Mesenchymal stem cell (in vitro differentiated cells and primary cell): Measurements from ENCODE around the gene KCNH3.

Experiments used
- DNase-seq: peaks from one replicate; pipeline ENCODE4 v3.0.0-alpha.2; 2013
- H2AFZ ChIP-seq: one replicate; pipeline ENCODE4 v1.6.1; 2013; ENCODE audit warnings: low read depth, mild to moderate bottlenecking, control low read depth, inconsistent platforms, low read length, moderate library complexity
- H2AK5ac ChIP-seq: 2 replicates; pipeline ENCODE4 v1.6.1; 2013; ENCODE audit warnings: low read length, moderate library complexity, mild to moderate bottlenecking, inconsistent platforms; ENCODE audit not compliant: severe bottlenecking
- H2BK120ac ChIP-seq: one replicate; pipeline ENCODE4 v1.6.1; 2013; ENCODE audit warnings: low read depth, mild to moderate bottlenecking, inconsistent platforms, low read length, moderate library complexity
- H2BK12ac ChIP-seq, 2 experiments: one replicate each; pipeline ENCODE4 v1.6.1; 2013; ENCODE audit warnings: inconsistent platforms in 2 of 2, low read length in 2 of 2, mild to moderate bottlenecking in 2 of 2, moderate library complexity in 2 of 2, control low read depth in 1 of 2
- H2BK15ac ChIP-seq: one replicate; pipeline ENCODE4 v1.6.1; 2013; ENCODE audit warnings: mild to moderate bottlenecking, low read depth, inconsistent platforms; ENCODE audit not compliant: poor library complexity, severe bottlenecking
- H2BK5ac ChIP-seq: 2 replicates; pipeline ENCODE4 v1.6.1; 2013; ENCODE audit warnings: low read depth, mild to moderate bottlenecking, low read length, control low read depth, inconsistent platforms; ENCODE audit not compliant: poor library complexity, severe bottlenecking
- H3K14ac ChIP-seq, 2 experiments: one replicate each; pipeline ENCODE4 v1.6.1; 2013; ENCODE audit warnings: inconsistent platforms in 2 of 2, low read length in 2 of 2, control low read depth in 1 of 2, mild to moderate bottlenecking in 1 of 2, moderate library complexity in 1 of 2
- H3K18ac ChIP-seq, 2 experiments: one replicate each; pipeline ENCODE4 v1.6.1; 2013; ENCODE audit warnings: inconsistent platforms in 2 of 2, low read length in 2 of 2, control low read depth in 1 of 2, low read depth in 1 of 2, mild to moderate bottlenecking in 1 of 2
- H3K23ac ChIP-seq, 2 experiments: one replicate each; pipeline ENCODE4 v1.6.1; 2013; ENCODE audit warnings: inconsistent platforms in 2 of 2, low read length in 2 of 2, mild to moderate bottlenecking in 2 of 2, moderate library complexity in 2 of 2, control low read depth in 1 of 2
- H3K27ac ChIP-seq: 2 replicates; pipeline ENCODE4 v1.5.1; 2013; ENCODE audit warnings: mild to moderate bottlenecking, moderate library complexity, low read length, control low read depth, inconsistent platforms; ENCODE audit not compliant: poor library complexity, severe bottlenecking
- H3K27me3 ChIP-seq, 2 experiments: 2 replicates each; pipeline versions ENCODE4 v1.6.1 to v1.7.0; 2013; ENCODE audit warnings: low read length in 2 of 2, mild to moderate bottlenecking in 2 of 2, moderate library complexity in 2 of 2, control low read depth in 1 of 2, inconsistent platforms in 1 of 2; ENCODE audit not compliant: control insufficient read depth in 1 of 2, insufficient read depth in 1 of 2
- H3K36me3 ChIP-seq, 2 experiments: 2 replicates each; pipeline versions ENCODE4 v1.6.1 to v1.7.0; 2013; ENCODE audit warnings: low read length in 2 of 2, control low read depth in 1 of 2, inconsistent platforms in 1 of 2, low read depth in 1 of 2, mild to moderate bottlenecking in 1 of 2; ENCODE audit not compliant: insufficient read depth in 2 of 2, control insufficient read depth in 1 of 2
- H3K4ac ChIP-seq, 2 experiments: one replicate each; pipeline ENCODE4 v1.6.1; 2013; ENCODE audit warnings: inconsistent platforms in 2 of 2, low read length in 2 of 2, mild to moderate bottlenecking in 2 of 2, moderate library complexity in 2 of 2, control low read depth in 1 of 2, low read depth in 1 of 2
- H3K4me1 ChIP-seq: 2 replicates; pipeline ENCODE4 v1.6.1; 2013; ENCODE audit warnings: low read depth, low read length, control low read depth; ENCODE audit not compliant: control insufficient read depth, insufficient read depth
- H3K4me2 ChIP-seq: 2 replicates; pipeline ENCODE4 v1.6.1; 2013; ENCODE audit warnings: low read length, mild to moderate bottlenecking, inconsistent platforms; ENCODE audit not compliant: poor library complexity, severe bottlenecking
- H3K4me3 ChIP-seq, 2 experiments: 2 replicates each; pipeline versions ENCODE4 v1.5.1 to v1.7.0; 2013; ENCODE audit warnings: low read length in 2 of 2, mild to moderate bottlenecking in 2 of 2, control low read depth in 1 of 2, low read depth in 1 of 2; ENCODE audit not compliant: insufficient read depth in 1 of 2
- H3K79me1 ChIP-seq: replicated peaks from 2 replicates; pipeline ENCODE4 v1.6.1; 2013; ENCODE audit warnings: mild to moderate bottlenecking, control low read depth, low read length, inconsistent platforms; ENCODE audit not compliant: poor library complexity, severe bottlenecking
- H3K9ac ChIP-seq: 2 replicates; pipeline ENCODE4 v1.7.0; 2013; ENCODE audit warnings: mild to moderate bottlenecking, low read length, moderate library complexity
- H3K9me3 ChIP-seq: 2 replicates; pipeline ENCODE4 v1.7.0; 2013; ENCODE audit warnings: mild to moderate bottlenecking, low read length; ENCODE audit not compliant: control insufficient read depth
- H4K8ac ChIP-seq: one replicate; pipeline ENCODE4 v1.6.1; 2013; ENCODE audit warnings: inconsistent platforms, mild to moderate bottlenecking, low read length, moderate library complexity
- H4K91ac ChIP-seq: one replicate; pipeline ENCODE4 v1.6.1; 2013; ENCODE audit warnings: mild to moderate bottlenecking, low read length, inconsistent platforms
- WGBS: methylation state at CpG from one replicate; pipeline ENCODE4 v1.1.7; 2013; ENCODE audit warnings: mixed read lengths; 5-methylcytosine and 5-hydroxymethylcytosine counted together

KCNH3 gene

DNA sequence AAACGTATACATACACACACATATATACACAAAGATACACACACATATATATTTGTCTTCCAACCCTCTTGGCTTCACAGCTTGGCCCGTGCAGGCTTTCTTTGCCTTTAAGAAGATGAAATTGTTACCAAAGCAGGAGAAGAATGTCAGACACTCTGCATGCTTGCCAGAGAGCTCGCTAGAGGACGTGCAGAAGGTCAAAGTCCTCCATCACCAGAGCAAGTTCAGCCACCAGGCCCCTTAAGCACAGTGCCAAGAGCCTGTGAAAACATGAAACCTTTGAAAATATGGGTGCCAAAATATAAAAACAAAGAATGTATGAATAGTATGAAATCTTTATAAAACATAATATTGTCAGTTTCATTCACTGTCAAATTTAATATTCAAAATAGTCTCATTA, 44.0 kb downstream of the KCNH3 start:
- Histone ChIP-seq H2BK15ac (no peak overlapping the region), H2AFZ (no peak overlapping the region), H3K36me3 (peaks cover 11 to 32% of the 10 kb centered on the region in 2 experiments), H3K14ac (no peak overlapping the region), H2BK120ac (no peak overlapping the region), H4K8ac (no peak overlapping the region), H2BK5ac (no peak overlapping the region), H3K4me2 (no peak overlapping the region), H3K23ac (no peak overlapping the region), H4K91ac (no peak overlapping the region), H3K4me3 (no peak overlapping the region), H2BK12ac (no peak overlapping the region), H3K27me3 (no peaks in the 10 kb centered on the region), H3K9me3 (no peaks in the 10 kb centered on the region), H3K9ac (peak overlapping the region; percentile 1), H3K18ac (no peak overlapping the region), H3K4ac (no peak overlapping the region), H3K79me1 (peaks cover 23% of the 10 kb centered on the region), H3K4me1 (peaks cover 10% of the 10 kb centered on the region), H2AK5ac (no peak overlapping the region), H3K27ac (no peak overlapping the region)
- DNase-seq = no peak
- WGBS = 88% methylated on average over 2 of the region's 4 CpGs

DNA sequence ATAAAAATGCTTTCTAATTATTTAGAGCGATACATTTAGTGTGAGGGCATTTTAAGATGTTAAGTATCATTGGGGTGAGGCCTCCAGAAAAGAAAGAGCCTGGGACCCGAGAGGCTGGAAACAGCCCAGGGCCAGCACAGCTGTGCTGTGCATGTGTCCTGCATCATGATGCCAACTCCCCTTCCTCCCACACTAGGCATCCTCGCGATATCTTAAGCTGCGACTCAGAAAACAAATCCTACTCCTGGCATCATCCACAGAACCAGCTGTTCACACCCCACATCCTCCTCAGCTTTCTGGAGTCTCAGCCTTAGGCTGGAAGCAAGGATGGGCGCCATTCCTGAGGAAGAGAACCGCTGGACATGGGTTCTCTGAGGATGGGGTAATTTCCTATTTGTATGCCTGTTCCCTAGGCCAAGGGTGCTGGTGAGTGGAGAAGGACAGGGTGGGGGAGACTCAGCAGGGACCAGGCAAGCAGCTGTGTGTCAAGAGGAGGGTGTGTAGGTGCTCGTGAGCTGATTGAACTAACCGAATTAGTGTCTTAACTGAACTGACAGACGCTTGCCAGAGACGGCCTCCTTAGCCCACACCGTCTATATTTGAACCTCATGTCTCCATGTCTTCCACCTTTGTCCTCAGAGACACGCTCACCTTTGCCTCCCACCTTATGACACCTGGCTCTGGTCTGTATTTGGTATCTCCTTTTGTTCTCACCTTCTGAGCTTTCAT, 44.7 kb downstream of the KCNH3 start:
- Histone ChIP-seq H3K4ac (no peak overlapping the region), H3K4me2 (no peak overlapping the region), H3K79me1 (peaks cover 21% of the 10 kb centered on the region), H2BK120ac (no peak overlapping the region), H4K91ac (no peak overlapping the region), H3K36me3 (peaks cover 11 to 37% of the 10 kb centered on the region in 2 experiments), H3K18ac (no peak overlapping the region), H3K9ac (peak overlapping the region; percentile 1), H3K4me3 (no peak overlapping the region), H3K27ac (no peak overlapping the region), H3K14ac (no peak overlapping the region), H2BK5ac (no peak overlapping the region), H2BK15ac (no peak overlapping the region), H2AK5ac (no peak overlapping the region), H3K27me3 (no peaks in the 10 kb centered on the region), H3K9me3 (no peaks in the 10 kb centered on the region), H2BK12ac (no peak overlapping the region), H2AFZ (no peak overlapping the region), H3K23ac (no peak overlapping the region), H3K4me1 (peaks cover 10% of the 10 kb centered on the region), H4K8ac (no peak overlapping the region)
- DNase-seq = no peak
- WGBS = 93% methylated on average over 13 of the region's 13 CpGs

GRCh38 chr12:49584591-49584990, 45.8 kb downstream of the KCNH3 start:
- Histone ChIP-seq H3K4me1 (peaks cover 9% of the 10 kb centered on the region), H3K4me2 (no peak overlapping the region), H2BK12ac (no peak overlapping the region), H3K18ac (no peak overlapping the region), H4K8ac (no peak overlapping the region), H3K27ac (no peak overlapping the region), H3K14ac (no peak overlapping the region), H2AK5ac (no peak overlapping the region), H2AFZ (no peak overlapping the region), H3K27me3 (no peaks in the 10 kb centered on the region), H3K9me3 (no peaks in the 10 kb centered on the region), H2BK15ac (no peak overlapping the region), H3K4me3 (no peak overlapping the region), H2BK120ac (no peak overlapping the region), H4K91ac (no peak overlapping the region), H3K9ac (no peak overlapping the region), H3K79me1 (peaks cover 25% of the 10 kb centered on the region), H2BK5ac (no peak overlapping the region), H3K36me3 (peaks cover 11 to 37% of the 10 kb centered on the region in 2 experiments), H3K4ac (no peak overlapping the region), H3K23ac (no peak overlapping the region)
- WGBS = 81% methylated on average over 7 of the region's 7 CpGs
- no peak for DNase-seq

GRCh38 chr12:49585477-49586459, 46.9 kb downstream of the KCNH3 start:
- H3K18ac ChIP-seq = no peak overlapping the region
- WGBS = 95% methylated on average over 14 of the region's 16 CpGs
- no peak overlapping the region for H3K23ac ChIP-seq
- H3K4me3 ChIP-seq = no peak overlapping the region
- no peak overlapping the region for H3K14ac ChIP-seq
- H3K27me3 ChIP-seq = no peaks in the 10 kb centered on the region
- H4K91ac ChIP-seq = no peak overlapping the region
- H2BK120ac ChIP-seq = no peak overlapping the region
- no peak overlapping the region for H2BK15ac ChIP-seq
- H2BK12ac ChIP-seq = no peak overlapping the region
- no peak overlapping the region for H2BK5ac ChIP-seq
- H2AFZ ChIP-seq = no peak overlapping the region
- H3K4me1 ChIP-seq = peaks cover 3% of the 10 kb centered on the region
- H3K79me1 ChIP-seq = peaks cover 25% of the 10 kb centered on the region
- H2AK5ac ChIP-seq = no peak overlapping the region
- no peak overlapping the region for H3K4me2 ChIP-seq
- H3K9me3 ChIP-seq = no peaks in the 10 kb centered on the region
- DNase-seq = no peak
- H3K27ac ChIP-seq = no peak overlapping the region
- peaks cover 11 to 37% of the 10 kb centered on the region in 2 experiments for H3K36me3 ChIP-seq
- H4K8ac ChIP-seq = no peak overlapping the region
- no peak overlapping the region for H3K4ac ChIP-seq
- no peak overlapping the region for H3K9ac ChIP-seq
